ENCODE measurements around the gene DCBLD1. TPM values are rescaled to one million over a fixed set of nuclear protein-coding genes. Genes with fewer than 3 reads are reported as not detected.

DCBLD1 gene
- total RNA-seq, 2 experiments from 2014 or later: 0.08 TPM; not detected in 1

DNA sequence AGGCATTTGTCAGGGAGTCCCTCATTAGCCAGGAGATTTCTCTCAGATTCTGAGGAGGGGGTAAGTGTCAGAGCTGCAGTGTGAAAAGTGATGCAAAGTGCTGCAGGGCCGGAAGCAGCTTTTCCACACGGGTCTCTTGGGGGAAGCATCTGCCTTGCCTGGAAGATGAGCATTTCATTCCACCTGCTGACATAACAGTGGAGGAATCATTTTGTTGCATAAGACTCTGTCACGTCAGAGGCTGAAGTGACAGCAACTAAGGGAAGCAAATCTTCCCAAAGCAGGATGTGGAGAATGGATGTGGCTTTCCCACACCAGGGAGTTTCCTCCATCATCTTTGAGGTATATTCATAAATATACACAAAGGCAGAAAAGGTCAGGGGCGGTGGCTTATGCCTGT, 22.8 kb downstream of the DCBLD1 start:
- BruUV-seq (replicated peaks): no TSS peak
- CTCF ChIA-PET (ENCODE audit: unreplicated experiment): no interaction called here
- intact Hi-C loops (cut with micrococcal nuclease; ENCODE audit: unreplicated experiment): no loop called here
- no peak for DNase-seq (ENCODE audit: low spot score)
- no peak for TF ChIP-seq EZH2phosphoT487 (IDR thresholded peaks at IDR 0.05; ENCODE audit: borderline replicate concordance, low read depth, low read length)
- TF ChIP-seq, protein P1, sequence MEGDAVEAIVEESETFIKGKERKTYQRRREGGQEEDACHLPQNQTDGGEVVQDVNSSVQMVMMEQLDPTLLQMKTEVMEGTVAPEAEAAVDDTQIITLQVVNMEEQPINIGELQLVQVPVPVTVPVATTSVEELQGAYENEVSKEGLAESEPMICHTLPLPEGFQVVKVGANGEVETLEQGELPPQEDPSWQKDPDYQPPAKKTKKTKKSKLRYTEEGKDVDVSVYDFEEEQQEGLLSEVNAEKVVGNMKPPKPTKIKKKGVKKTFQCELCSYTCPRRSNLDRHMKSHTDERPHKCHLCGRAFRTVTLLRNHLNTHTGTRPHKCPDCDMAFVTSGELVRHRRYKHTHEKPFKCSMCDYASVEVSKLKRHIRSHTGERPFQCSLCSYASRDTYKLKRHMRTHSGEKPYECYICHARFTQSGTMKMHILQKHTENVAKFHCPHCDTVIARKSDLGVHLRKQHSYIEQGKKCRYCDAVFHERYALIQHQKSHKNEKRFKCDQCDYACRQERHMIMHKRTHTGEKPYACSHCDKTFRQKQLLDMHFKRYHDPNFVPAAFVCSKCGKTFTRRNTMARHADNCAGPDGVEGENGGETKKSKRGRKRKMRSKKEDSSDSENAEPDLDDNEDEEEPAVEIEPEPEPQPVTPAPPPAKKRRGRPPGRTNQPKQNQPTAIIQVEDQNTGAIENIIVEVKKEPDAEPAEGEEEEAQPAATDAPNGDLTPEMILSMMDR (conservative IDR thresholded peaks at IDR 0.05; ENCODE audit: low read length): no peak
- Histone ChIP-seq H3K36me3 (ENCODE audit: insufficient read depth, low read length) (no peaks in the 10 kb centered on the region), H3K79me2 (ENCODE audit: insufficient read depth, low read depth, low read length) (no peaks in the 10 kb centered on the region), H4K20me1 (ENCODE audit: insufficient read depth, low read length) (no peaks in the 10 kb centered on the region; the same call in 1 of the 2 replicates), H2AFZ (ENCODE audit: low read length) (no peak overlapping the region), H3K9me3 (ENCODE audit: low read length) (no peaks in the 10 kb centered on the region), H3K9me2 (ENCODE audit: insufficient read depth, low read length) (no peaks in the 10 kb centered on the region), H3K4me1 (ENCODE audit: insufficient read depth, low read length, poor library complexity, severe bottlenecking) (no peaks in the 10 kb centered on the region), H3K4me3 (ENCODE audit: low read depth, low read length, poor library complexity, severe bottlenecking) (no peak overlapping the region), H3K27ac (ENCODE audit: low read depth, low read length, poor library complexity, severe bottlenecking) (no peak overlapping the region), H3K4me2 (ENCODE audit: low read length) (no peak overlapping the region)
- POLR2A ChIA-PET: no interaction called here

DNA sequence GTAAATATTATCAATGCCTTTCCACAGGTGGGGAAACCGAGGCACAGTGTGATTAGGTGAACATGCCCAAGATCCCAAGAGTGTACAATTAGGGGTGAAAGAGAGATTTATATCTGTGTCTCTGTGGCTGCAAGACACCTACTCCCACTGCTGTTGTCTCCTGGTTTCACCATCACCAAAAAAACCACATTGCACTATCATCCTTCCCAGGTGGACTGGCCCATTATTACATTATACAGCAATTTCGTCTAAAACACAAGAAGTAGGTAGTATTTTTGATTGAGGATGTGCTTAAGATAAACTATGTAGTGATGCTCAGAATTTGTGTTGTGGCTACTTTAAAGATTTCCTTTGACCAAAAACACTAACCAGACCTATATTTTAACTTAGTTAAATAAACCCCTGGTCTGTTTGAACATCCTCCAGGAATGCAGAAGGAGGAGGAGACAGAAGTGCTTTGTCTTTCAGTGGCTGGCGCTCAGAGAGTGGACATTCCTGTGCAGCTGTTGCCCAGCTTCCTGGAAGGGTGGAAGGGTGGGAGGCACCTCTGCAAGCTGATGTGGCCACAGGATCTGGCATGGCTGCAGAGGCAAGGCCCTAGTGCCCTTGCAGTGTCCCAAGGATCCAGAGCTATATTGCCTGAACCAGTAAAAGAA, 23.8 kb downstream of the DCBLD1 start:
- Histone ChIP-seq H4K20me1 (ENCODE audit: insufficient read depth, low read length) (no peaks in the 10 kb centered on the region; the same call in 1 of the 2 replicates), H3K4me1 (ENCODE audit: insufficient read depth, low read length, poor library complexity, severe bottlenecking) (no peaks in the 10 kb centered on the region), H3K27ac (ENCODE audit: low read depth, low read length, poor library complexity, severe bottlenecking) (no peak overlapping the region), H2AFZ (ENCODE audit: low read length) (no peak overlapping the region), H3K9me3 (ENCODE audit: low read length) (no peaks in the 10 kb centered on the region), H3K79me2 (ENCODE audit: insufficient read depth, low read depth, low read length) (no peaks in the 10 kb centered on the region), H3K4me2 (ENCODE audit: low read length) (no peak overlapping the region), H3K4me3 (ENCODE audit: low read depth, low read length, poor library complexity, severe bottlenecking) (no peak overlapping the region), H3K9me2 (ENCODE audit: insufficient read depth, low read length) (no peaks in the 10 kb centered on the region), H3K36me3 (ENCODE audit: insufficient read depth, low read length) (no peaks in the 10 kb centered on the region)
- TF ChIP-seq EZH2phosphoT487 (IDR thresholded peaks at IDR 0.05; ENCODE audit: borderline replicate concordance, low read depth, low read length): no peak
- TF ChIP-seq, protein P1 (conservative IDR thresholded peaks at IDR 0.05; ENCODE audit: low read length): no peak
- intact Hi-C loops (cut with micrococcal nuclease; ENCODE audit: unreplicated experiment): no loop called here
- POLR2A ChIA-PET: no interaction called here
- CTCF ChIA-PET (ENCODE audit: unreplicated experiment): no interaction called here
- DNase-seq (ENCODE audit: low spot score): no peak
- no TSS peak for BruUV-seq (replicated peaks)

DNA sequence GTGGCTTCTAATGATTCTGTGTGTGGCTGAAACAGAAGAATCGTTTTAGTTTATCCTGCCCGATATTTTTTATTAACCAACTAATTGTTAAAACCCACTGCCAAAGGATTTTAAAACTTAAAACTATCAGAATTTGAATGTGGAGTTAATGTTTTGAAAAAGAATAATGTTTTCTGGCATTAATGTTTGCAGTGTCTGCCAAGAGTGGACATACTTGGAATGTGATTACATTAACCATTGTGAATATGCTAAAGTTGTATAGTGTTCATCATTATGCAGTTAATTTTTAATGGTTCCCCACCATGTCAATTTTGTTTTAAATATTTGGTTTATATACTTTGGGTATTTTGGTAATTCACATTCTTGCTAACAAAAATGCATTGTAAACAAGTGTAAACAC, 24.4 kb downstream of the DCBLD1 start:
- Histone ChIP-seq H2AFZ (ENCODE audit: low read length) (no peak overlapping the region), H3K9me3 (ENCODE audit: low read length) (no peaks in the 10 kb centered on the region), H3K27ac (ENCODE audit: low read depth, low read length, poor library complexity, severe bottlenecking) (no peak overlapping the region), H3K36me3 (ENCODE audit: insufficient read depth, low read length) (no peaks in the 10 kb centered on the region), H3K4me2 (ENCODE audit: low read length) (no peak overlapping the region), H4K20me1 (ENCODE audit: insufficient read depth, low read length) (no peaks in the 10 kb centered on the region; the same call in 1 of the 2 replicates), H3K9me2 (ENCODE audit: insufficient read depth, low read length) (no peaks in the 10 kb centered on the region), H3K4me3 (ENCODE audit: low read depth, low read length, poor library complexity, severe bottlenecking) (no peak overlapping the region), H3K4me1 (ENCODE audit: insufficient read depth, low read length, poor library complexity, severe bottlenecking) (no peaks in the 10 kb centered on the region), H3K79me2 (ENCODE audit: insufficient read depth, low read depth, low read length) (no peaks in the 10 kb centered on the region)
- intact Hi-C loops (cut with micrococcal nuclease; ENCODE audit: unreplicated experiment): no loop called here
- TF ChIP-seq EZH2phosphoT487 (IDR thresholded peaks at IDR 0.05; ENCODE audit: borderline replicate concordance, low read depth, low read length): no peak
- DNase-seq (ENCODE audit: low spot score): no peak
- ChIA-PET CTCF (ENCODE audit: unreplicated experiment) (no interaction called here), POLR2A (no interaction called here)
- no TSS peak for BruUV-seq (replicated peaks)
